NCI-H1417 treated with DMSO at 0.1 percent for 48 hours (cell line): ENCODE results near the gene LCT.

Experiments used
- DNase-seq: peaks from one replicate; lab custom pipeline; 2025; lab: John Stamatoyannopoulos, UW

The LCT gene

GRCh38 chr2:135741395-135742324 lies 95.3 kb downstream of the LCT start, which contains the start of gene UBXN4:
UBXN4 (plus strand) TSS chr2:135741855; CDS start chr2:135741930, 75 bp downstream.
- peak; percentile 81 for DNase-seq

GRCh38 chr2:135741043-135741394 lies 96.0 kb downstream of the LCT start:
- no peak for DNase-seq

GRCh38 chr2:135740206-135740605 lies 96.8 kb downstream of the LCT start:
- DNase-seq: no peak
